Liver (tissue), 9 donors: ENCODE measurements around the gene ZNF584. TPM values are rescaled to one million over a fixed set of nuclear protein-coding genes. Genes with fewer than 3 reads are reported as not detected.
"Not testable (repeated sequence)": the region's sequence is repeated elsewhere in the genome, so short reads cannot be mapped to it uniquely, and the experiment has no call there.

Experiments used
- DNase-seq: peaks from one replicate; pipeline ENCODE4 v3.0.0-alpha.2; 2017; ENCODE audit warnings: low spot score
- H3K27ac ChIP-seq, 2 donors: one replicate each; pipeline ENCODE4 v1.7.0; 2013; ENCODE audit warnings: inconsistent platforms in 2 of 2, low read length in 2 of 2, control low read depth in 1 of 2, low read depth in 1 of 2, mild to moderate bottlenecking in 1 of 2
- H3K27me3 ChIP-seq, 4 donors: one replicate each; pipeline versions ENCODE4 v1.6.1 to v1.7.0; 2013; ENCODE audit warnings: low read length in 3 of 4, inconsistent platforms in 1 of 4, mild to moderate bottlenecking in 1 of 4, moderate library complexity in 1 of 4; ENCODE audit not compliant: control insufficient read depth in 4 of 4, insufficient read depth in 4 of 4
- H3K36me3 ChIP-seq, 4 donors: one replicate each; pipeline versions ENCODE4 v1.6.1 to v1.7.0; 2013; ENCODE audit warnings: low read length in 3 of 4, mild to moderate bottlenecking in 3 of 4, low read depth in 1 of 4, moderate library complexity in 1 of 4; ENCODE audit not compliant: control insufficient read depth in 4 of 4, insufficient read depth in 3 of 4
- H3K4me1 ChIP-seq, 4 donors: one replicate each; pipeline versions ENCODE4 v1.6.1 to v1.7.0; 2013; ENCODE audit warnings: low read length in 3 of 4, mild to moderate bottlenecking in 3 of 4, moderate library complexity in 1 of 4; ENCODE audit not compliant: control insufficient read depth in 4 of 4, insufficient read depth in 4 of 4
- H3K4me3 ChIP-seq, 3 donors: one replicate each; pipeline versions ENCODE4 v1.6.1 to v1.7.0; 2013; ENCODE audit warnings: low read length in 3 of 3, control low read depth in 1 of 3, low read depth in 1 of 3, mild to moderate bottlenecking in 1 of 3
- H3K9ac ChIP-seq, 2 donors: one replicate each; pipeline ENCODE4 v1.7.0; 2013; ENCODE audit warnings: low read length in 2 of 2, mild to moderate bottlenecking in 2 of 2, moderate library complexity in 2 of 2, control low read depth in 1 of 2, low read depth in 1 of 2
- H3K9me3 ChIP-seq, 4 donors: one replicate each; pipeline versions ENCODE4 v1.6.1 to v1.7.0; 2013; ENCODE audit warnings: low read length in 3 of 4; ENCODE audit not compliant: control insufficient read depth in 4 of 4
- CTCF ChIP-seq: fragments of 150-350 bp; IDR thresholded peaks from 2 replicates; pipeline ENCODE4 v1.5.1; 2017; ENCODE audit warnings: improper control_type of control experiment, low read depth, low read length; ENCODE audit not compliant: missing input control
- EGR1 ChIP-seq, 2 donors: IDR thresholded peaks; 2 replicates each; pipeline ENCODE4 v1.6.1; 2016 to 2018; ENCODE audit warnings: antibody characterized with exemption in 2 of 2, low read depth in 2 of 2
- FOXA1 ChIP-seq: IDR thresholded peaks from 2 replicates; pipeline ENCODE4 v1.6.1; 2016; ENCODE audit warnings: antibody characterized with exemption
- GABPA ChIP-seq, 2 donors: IDR thresholded peaks in 1 of 2; conservative IDR thresholded peaks in 1 of 2; 2 replicates each; pipeline ENCODE4 v1.6.1; 2016; ENCODE audit warnings: antibody characterized with exemption in 2 of 2, mild to moderate bottlenecking in 1 of 2, moderate library complexity in 1 of 2
- HNF4A ChIP-seq, 2 donors: conservative IDR thresholded peaks; 2 replicates each; pipeline ENCODE4 v1.6.1; 2016; ENCODE audit warnings: antibody characterized with exemption in 2 of 2, mild to moderate bottlenecking in 2 of 2
- HNF4G ChIP-seq: IDR thresholded peaks from 2 replicates; pipeline ENCODE4 v1.6.1; 2016; ENCODE audit warnings: antibody characterized with exemption
- JUND ChIP-seq, 2 donors: IDR thresholded peaks; 2 replicates each; pipeline ENCODE4 v1.6.1; 2016; ENCODE audit warnings: antibody characterized with exemption in 2 of 2
- RAD21 ChIP-seq, 2 donors: IDR thresholded peaks; 2 replicates each; pipeline ENCODE4 v1.6.1; 2016; ENCODE audit warnings: antibody characterized with exemption in 2 of 2, mild to moderate bottlenecking in 2 of 2
- REST ChIP-seq: IDR thresholded peaks from 2 replicates; pipeline ENCODE4 v1.6.1; 2016; ENCODE audit warnings: antibody characterized with exemption, mild to moderate bottlenecking
- TAF1 ChIP-seq: conservative IDR thresholded peaks from 2 replicates; pipeline ENCODE4 v1.6.1; 2016; ENCODE audit warnings: antibody characterized with exemption, mild to moderate bottlenecking
- ZBTB33 ChIP-seq: IDR thresholded peaks from 2 replicates; pipeline ENCODE4 v1.6.1; 2016; ENCODE audit warnings: antibody characterized with exemption
- WGBS: extraction: QIAGEN DNeasy Blood & Tissue Kit; methylation state at CpG from one replicate; pipeline ENCODE4 v1.1.7; 2013; 5-methylcytosine and 5-hydroxymethylcytosine counted together
- polyA plus RNA-seq, 2 donors: library from polyadenylated mRNA; stranded (reverse) in 1 of 2; unstranded in 1 of 2; fragments of 200-250 nt in 1 of 2; fragments of >200 nt in 1 of 2; fragmentation: Nextera tagmentation in 1 of 2; extraction: Ambion mirVana in 1 of 2; gene quantifications; one replicate each; pipeline versions ENCODE4 v1.2.1 to v1.2.3, GENCODE V29; 2013 to 2015
- total RNA-seq, 2 donors: library from RNA; depleted of rRNA; stranded (reverse); fragments of >200 nt; gene quantifications; one replicate each; pipeline ENCODE4 v1.2.3, GENCODE V29; 2014
- donor health status: healthy.
- donor health status: healthy.
- donor health status: healthy.
- donor health status: healthy.
- donor health status: healthy.

Gene ZNF584
- total and polyA plus RNA-seq, 4 donors, result 3.6 to 12.6 (median 10.0) TPM

- H3K27ac ChIP-seq, result no peak overlapping the region
- no peak overlapping the region for H3K4me3 ChIP-seq
- H3K27me3 ChIP-seq, result no peaks in the 10 kb centered on the region
- TF ChIP-seq JUND (IDR thresholded peaks at IDR 0.05), result no peak
- no peak for TF ChIP-seq RAD21 (IDR thresholded peaks at IDR 0.05)
- TF ChIP-seq GABPA (IDR thresholded peaks at IDR 0.05 in 1 of 2, conservative IDR thresholded peaks at IDR 0.05 in 1 of 2), result no peak
- TF ChIP-seq EGR1 (IDR thresholded peaks at IDR 0.05; ENCODE audit: low read depth in 2 of 2), result no peak
- TF ChIP-seq FOXA1, result no peak
- no peak for TF ChIP-seq HNF4G
- no peak for TF ChIP-seq TAF1
- no peak for TF ChIP-seq HNF4A (conservative IDR thresholded peaks at IDR 0.05)
- no peak for TF ChIP-seq ZBTB33
- TF ChIP-seq REST, result no peak
- TF ChIP-seq CTCF, result no peak
- H3K9me3 ChIP-seq, result no peaks in the 10 kb centered on the region
- DNase-seq, result no peak
- peaks cover 4 to 25% (median 18%) of the 10 kb centered on the region in 4 donors for H3K4me1 ChIP-seq
- H3K9ac ChIP-seq, result no peak overlapping the region
- peaks cover 0 to 2% (median 0%) of the 10 kb centered on the region in 4 donors for H3K36me3 ChIP-seq
- WGBS, result 86% methylated on average over 4 of the region's 4 CpGs
These were observed 34.2 kb upstream of the ZNF584 start for GRCh38 chr19:58374200-58374599.

- H3K4me1 ChIP-seq, result peaks cover 4 to 40% (median 31%) of the 10 kb centered on the region in 4 donors
- DNase-seq, H3K4me3 ChIP-seq, H3K9me3 ChIP-seq, H3K27me3 ChIP-seq, H3K36me3 ChIP-seq, H3K9ac ChIP-seq, H3K27ac ChIP-seq: not testable (repeated sequence)
- 90% methylated on average over 7 of the region's 7 CpGs for WGBS
These were observed 31.7 kb upstream of the ZNF584 start for GRCh38 chr19:58376724-58377123.
